Sciatic nerve (tissue), 2 donors: ENCODE measurements around the gene CHN2. TPM values are rescaled to one million over a fixed set of nuclear protein-coding genes. Genes with fewer than 3 reads are reported as not detected.

Source experiments
- ATAC-seq: fragments of 200-7000 bp; cut with Tn5 transposase; one replicate; pipeline ENCODE4 v1.9.1; 2020; ENCODE audit warnings: mild to moderate bottlenecking, moderate library complexity
- DNase-seq: peaks from one replicate; pipeline ENCODE4 v3.0.0-alpha.2; 2020; ENCODE audit warnings: low spot score
- intact Hi-C: fragments of 100-400 bp; cut with DNase I; formaldehyde crosslinking; loops from one replicate; pipeline ENCODE4 v1.14.2; 2022
- total RNA-seq: library from RNA; stranded (reverse); fragmentation: NEBNext Ultra II Directional; extraction: Animal tissue kit (Norgen Biotek cat#: 25700); gene quantifications from one replicate; pipeline ENCODE4 v1.2.1, GENCODE V29; 2021
- donor health status: DM: no; HTN: no; CAD: no.
- donor health status: DM: no; HTN: no; CAD: no.

CHN2 gene
- total RNA-seq, 1 donor from 2014 or later = 10.9 TPM

DNA sequence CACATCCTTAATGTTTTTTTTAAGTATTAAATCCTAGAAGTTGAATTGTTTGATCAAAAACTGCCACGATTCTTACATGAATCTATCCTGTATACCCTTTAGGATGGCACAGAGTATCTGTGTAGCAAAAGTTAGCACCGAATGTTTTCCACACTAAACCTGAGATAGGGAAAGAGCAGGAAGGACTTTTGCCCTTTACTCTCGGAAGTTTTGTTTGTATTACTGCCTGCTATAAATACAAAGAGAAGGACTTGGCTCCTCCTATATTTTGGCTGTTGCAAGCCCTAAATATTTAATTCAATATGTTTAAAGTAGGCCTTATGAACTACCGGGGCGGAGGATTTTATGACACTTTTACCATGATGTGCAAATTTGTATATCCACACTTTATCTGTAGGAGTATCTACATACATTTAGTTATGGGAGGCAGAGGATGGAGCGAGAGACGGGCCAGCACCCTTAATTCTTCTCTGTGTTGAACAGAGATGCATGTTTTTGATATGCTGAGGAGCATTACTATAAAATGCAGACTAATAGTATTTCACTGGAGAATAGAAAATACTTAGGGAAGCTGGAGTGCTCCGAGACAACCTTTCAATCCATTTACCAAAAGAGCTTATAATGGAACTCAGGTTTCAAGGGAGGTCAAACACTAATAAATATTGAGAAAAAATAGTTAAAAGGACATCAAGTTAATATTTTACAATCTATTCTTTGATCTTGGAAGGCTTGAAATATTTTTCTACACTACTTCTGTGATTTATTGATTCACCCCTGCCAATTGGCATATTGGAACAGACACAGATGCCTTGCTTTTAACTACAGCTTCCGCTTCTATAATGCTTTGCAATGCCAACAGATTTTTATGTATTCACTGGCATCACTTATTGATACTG lies 97.4 kb downstream of the CHN2 start:
- DNase-seq = no peak
- intact Hi-C loops = no loop called here

GRCh38 chr7:29292886-29293658 lies 98.5 kb downstream of the CHN2 start:
- no peak for ATAC-seq
- DNase-seq = no peak
- intact Hi-C loops = no loop called here

More for the DNA sequence above, 97.4 kb downstream of the CHN2 start:
- no peak for ATAC-seq

DNA sequence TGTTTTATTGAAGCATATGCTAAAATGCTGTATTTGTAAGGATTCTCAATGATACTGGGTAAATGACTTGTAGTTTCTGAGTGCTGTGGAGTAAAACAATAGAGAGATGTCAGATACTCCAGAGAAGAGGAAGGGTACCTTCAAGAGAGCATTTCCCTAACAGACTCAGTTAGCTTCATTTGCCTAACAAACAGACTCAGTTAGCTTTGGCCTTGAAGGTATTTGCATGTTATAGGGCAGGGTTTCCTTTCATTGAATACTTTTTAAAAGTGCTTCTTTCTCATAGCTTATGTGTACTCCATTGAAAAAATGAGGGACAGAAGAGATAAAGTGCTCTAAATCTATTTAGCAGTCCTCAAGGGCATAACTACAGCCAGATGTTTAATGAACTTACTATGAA lies 101.8 kb downstream of the CHN2 start:
- no peak for DNase-seq
- intact Hi-C loops = no loop called here
- no peak for ATAC-seq

DNA sequence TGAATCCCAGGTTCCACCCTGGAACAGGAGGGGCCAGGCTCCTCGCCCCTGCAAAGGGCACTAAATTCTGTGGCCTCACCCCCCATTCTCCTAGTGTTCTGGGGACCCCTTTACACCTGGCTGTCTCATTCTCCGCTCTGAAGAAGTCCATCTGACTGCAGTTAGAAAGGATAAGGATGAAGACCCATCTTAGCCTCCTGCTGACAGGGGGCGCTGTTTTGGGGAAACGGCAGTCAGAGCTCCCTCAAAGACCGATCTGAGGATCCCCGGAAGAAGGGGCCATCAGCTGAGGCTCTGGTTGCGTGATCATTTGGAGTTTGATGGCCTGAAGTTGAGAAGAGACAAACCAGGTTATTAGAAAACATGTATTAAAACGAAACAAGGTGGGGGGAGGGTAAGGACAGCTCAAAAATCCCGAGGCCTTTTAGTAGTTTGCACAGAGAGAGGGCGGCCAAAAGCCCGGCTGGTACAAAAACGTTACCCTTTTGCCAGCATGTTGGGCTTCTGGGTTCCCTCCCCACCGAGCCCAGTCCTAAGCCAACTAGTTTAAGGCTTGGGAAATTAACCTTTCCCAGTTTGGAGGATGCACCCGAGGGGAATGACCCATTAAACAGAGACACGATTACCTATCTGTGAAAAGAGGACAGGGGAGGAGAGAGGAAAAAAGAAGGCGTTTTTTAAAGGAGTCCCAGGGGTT lies 102.8 kb downstream of the CHN2 start:
- DNase-seq (no peak), ATAC-seq (no peak)
- intact Hi-C loops = no loop called here

DNA sequence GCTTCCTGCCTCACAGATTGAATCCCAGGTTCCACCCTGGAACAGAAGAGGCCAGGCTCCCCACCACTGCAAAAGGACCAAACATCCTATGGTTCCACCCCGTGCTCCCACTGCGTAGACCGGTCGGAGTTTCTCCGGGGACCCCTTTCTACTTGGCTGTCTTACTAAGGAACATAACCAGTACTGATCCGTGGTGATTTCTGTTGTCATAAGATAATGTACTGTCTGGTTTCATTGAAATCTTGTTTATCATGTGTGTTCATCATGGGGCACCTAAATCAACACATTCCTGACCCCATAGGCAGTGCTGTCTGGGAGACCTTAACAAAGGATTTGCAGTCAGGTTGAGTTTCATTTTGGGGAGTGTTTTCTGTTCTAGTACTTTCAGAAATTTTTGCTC lies 104.5 kb downstream of the CHN2 start:
- intact Hi-C loops = no loop called here
- DNase-seq (no peak), ATAC-seq (no peak)

DNA sequence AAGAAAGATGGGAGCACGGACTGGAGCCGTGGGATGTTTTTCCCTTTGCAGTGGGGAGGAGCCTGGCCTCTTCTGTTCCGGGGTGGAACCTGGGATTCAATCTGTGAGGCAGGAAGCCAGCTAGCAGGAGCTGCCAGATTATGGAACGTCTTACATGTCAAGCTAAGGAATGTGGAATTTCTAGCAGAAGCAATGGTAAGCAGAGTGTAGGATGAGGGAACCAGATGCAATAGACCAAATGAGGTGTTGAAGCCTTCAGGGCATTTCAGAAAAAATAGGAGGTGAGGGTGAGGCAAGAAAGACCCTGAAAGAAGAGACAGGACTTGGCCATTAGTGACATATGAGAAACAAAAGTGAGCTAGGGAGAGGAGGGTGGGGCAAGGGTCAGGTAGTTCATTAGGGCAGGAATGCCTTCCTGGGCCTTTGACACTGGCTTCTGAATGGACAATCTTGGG lies 105.5 kb downstream of the CHN2 start:
- intact Hi-C loops = no loop called here
- ATAC-seq (no peak), DNase-seq (no peak)

DNA sequence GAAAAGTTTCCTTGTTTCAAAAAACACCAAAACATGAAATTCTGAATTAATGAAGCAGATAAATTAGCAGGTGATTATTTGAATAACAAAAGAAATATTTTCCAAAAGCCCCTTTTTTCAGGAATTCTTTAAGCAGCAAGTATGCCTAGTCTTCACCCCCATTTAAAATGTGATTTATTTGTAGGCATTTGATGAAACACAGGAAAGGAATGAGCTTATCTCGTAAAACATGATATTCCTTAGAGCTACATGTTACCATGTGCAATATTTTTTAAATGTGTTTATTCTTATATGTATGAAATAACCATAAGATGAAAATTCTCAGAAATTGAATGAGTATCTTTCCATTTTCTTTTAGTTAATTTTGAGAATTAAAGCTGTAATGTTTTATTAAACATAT lies 106.1 kb downstream of the CHN2 start:
- no peak for ATAC-seq
- intact Hi-C loops = no loop called here
- DNase-seq = no peak

DNA sequence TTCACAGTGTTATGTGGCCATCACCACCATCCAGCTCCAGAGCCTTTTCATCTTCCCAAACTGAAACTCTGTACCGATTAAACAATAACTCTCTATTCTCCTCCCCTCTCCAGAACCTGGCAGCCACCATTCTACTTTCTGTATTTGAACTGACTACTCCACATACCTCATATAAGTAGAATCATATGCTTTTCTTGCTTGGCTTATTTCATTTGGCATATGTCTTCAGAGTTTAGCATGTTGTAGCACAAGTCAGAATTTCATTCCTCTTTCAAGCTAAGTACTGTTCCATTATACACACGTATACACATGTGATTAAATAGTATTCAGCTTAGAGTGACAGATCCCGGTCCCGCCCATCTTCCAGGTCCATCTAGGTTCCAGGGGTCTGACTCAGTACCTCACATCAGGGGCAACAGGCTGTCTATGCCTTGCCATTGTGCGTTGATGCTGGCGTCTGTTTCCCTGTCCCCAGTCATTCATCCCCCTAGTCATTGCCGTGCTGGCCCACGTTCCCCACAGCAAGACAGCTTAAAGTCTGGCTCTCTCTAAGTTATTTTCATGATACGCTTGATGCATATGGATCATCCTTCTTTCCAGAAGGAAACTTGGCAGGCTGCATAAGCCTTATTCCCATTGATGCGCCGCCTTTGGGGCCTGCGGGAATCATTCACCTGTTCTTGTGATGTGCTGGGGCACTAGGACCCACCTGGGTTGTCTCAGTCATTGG lies 108.3 kb downstream of the CHN2 start:
- ATAC-seq (no peak), DNase-seq (no peak)
- intact Hi-C loops = no loop called here

GRCh38 chr7:29304756-29305155 lies 110.2 kb downstream of the CHN2 start:
- no peak for DNase-seq
- ATAC-seq = no peak
- intact Hi-C loops = no loop called here

DNA sequence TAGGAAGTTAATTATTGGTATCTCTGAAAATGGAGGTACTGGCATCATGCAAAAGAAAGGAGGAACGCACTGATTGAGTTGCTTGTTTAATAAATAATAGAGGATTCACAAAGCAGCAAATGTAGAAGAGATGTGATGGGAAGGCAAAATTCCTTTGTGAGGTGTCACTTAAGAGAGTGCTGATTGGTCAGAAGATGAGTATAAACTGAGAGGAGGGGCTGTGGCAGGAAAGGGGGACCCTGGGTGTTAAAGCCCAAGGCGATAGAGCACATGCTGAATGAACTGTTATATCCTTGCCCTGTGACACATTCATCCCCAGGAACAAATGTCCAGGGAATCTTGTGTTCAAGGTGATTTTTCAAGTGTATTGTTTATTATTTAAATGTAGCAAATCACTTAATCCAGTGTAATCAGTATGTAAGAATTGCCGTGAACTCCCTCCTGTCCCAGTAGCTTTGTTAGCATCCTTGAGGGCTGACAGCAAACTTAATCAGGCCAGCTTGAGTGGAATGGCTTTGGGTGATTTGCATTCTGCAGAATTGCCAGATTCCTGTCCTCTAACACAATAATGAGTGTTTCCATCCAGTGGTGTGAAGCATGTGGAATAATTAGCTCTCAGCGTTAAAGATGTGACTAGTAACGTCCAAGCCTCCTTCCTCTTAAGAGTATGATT lies 111.9 kb downstream of the CHN2 start:
- intact Hi-C loops = no loop called here
- ATAC-seq = no peak
- no peak for DNase-seq

DNA sequence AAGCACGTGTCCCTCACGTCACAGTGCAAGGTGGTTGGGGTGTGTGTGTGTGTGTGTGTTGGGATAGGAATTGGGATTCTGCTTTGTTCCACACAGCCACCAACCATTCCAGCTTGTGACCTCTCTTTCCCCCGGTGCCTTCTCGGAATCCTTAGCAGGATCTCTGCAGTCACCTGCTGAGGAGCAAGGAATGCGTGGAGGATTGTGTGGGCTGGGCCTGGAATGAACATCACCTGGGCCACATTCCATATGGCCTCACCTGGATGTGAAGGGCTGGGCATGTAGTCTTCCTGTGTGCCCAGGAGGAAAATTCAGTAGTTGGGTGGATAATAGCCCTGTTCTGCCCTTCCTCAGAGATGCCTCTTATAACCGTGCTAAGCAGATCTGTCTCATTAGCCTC lies 113.8 kb downstream of the CHN2 start:
- no peak for ATAC-seq
- intact Hi-C loops = no loop called here

DNA sequence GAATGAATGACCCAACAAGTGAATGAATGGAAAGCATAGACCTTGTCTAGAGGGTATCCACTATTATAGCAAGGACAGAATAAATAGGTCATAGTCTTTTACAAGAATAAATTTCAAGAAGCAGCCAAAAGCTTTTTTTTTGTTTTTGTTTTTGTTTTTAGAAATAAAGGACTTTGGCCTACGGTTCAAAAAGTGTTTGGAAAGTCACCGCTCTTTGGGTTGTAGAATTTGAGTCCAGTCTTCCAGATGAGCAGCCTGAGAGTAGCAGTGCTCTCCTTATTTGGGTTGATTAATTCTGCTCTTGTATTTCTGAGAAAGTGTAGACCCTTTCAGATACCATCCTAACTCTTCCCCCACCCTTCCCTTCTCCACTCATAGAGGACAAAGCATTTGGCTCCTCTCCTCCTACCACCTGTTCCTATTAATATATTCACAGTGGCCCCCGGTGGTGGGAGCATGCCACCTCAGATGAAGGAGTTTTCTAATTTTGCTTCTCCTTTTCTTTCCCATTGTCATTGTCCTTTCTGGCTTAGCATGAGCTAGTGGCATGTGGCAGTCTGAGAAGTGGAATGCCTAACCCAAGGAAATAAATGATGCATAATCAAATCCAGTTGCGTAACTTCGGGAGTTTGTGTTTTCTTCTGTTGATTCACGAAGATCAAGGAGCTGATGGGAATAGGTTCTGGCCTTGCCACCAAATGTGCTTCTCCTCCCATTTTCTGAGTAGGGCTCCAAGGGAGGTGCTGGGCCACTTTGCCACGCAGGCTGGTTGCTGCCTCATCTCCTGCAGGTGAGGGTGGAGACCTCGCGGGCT lies 114.7 kb downstream of the CHN2 start:
- DNase-seq = no peak
- intact Hi-C loops = no loop called here
- ATAC-seq = no peak

More for the DNA sequence above, 113.8 kb downstream of the CHN2 start:
- no peak for DNase-seq

GRCh38 chr7:29310625-29311024 lies 116.0 kb downstream of the CHN2 start:
- intact Hi-C loops = no loop called here
- ATAC-seq = no peak

GRCh38 chr7:29311314-29311713 lies 116.7 kb downstream of the CHN2 start:
- ATAC-seq (no peak), DNase-seq (no peak)
- intact Hi-C loops = no loop called here

More at GRCh38 chr7:29310625-29311024, 116.0 kb downstream of the CHN2 start:
- no peak for DNase-seq

GRCh38 chr7:29314148-29314547 lies 119.6 kb downstream of the CHN2 start:
- DNase-seq (no peak), ATAC-seq (no peak)
- intact Hi-C loops = no loop called here

GRCh38 chr7:29315122-29315891 lies 120.7 kb downstream of the CHN2 start:
- ATAC-seq = no peak

GRCh38 chr7:29315892-29316270 lies 121.3 kb downstream of the CHN2 start:
- DNase-seq = no peak
- no peak for ATAC-seq
- intact Hi-C loops = no loop called here

More at GRCh38 chr7:29315122-29315891, 120.7 kb downstream of the CHN2 start:
- intact Hi-C loops = no loop called here
- DNase-seq = no peak
